Activated naive CD4-positive, alpha-beta T cell treated with Interleukin-2 at 50 U/mL for 16 hours (primary cell): Measurements from ENCODE around the gene ACSL5.
A peak's percentile ranks its signal among the peaks of the same experiment; 100 is the strongest.
"Not testable (repeated sequence)": the region's sequence is repeated elsewhere in the genome, so short reads cannot be mapped to it uniquely, and the experiment has no call there.

Experiments used
- DNase-seq: peaks from one replicate; pipeline ENCODE4 v3.0.0-alpha.2; 2020

The ACSL5 gene

DNA sequence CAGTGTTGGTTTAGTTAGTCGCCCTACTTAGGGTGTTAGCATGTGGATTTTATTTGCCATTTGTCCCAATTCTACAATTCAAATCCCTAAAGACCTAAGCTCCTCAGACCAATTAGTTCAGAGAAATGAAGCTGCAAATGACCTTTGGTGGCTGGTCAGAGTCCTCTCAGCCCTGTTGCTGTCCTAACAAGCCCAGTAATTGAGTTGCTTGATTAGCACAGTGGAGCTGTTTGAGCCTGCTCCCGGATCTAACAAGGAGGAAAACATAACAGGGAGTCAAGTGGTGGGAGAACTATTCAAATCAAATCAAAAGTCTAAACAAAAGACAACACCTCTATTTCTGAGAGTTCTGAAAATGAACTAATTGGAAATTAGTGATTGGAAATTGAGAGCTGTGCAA is 50.7 kb downstream of the ACSL5 start:
- DNase-seq: no peak

- DNase-seq: no peak
These were observed 52.2 kb downstream of the ACSL5 start for GRCh38 chr10:112426111-112426510.

DNA sequence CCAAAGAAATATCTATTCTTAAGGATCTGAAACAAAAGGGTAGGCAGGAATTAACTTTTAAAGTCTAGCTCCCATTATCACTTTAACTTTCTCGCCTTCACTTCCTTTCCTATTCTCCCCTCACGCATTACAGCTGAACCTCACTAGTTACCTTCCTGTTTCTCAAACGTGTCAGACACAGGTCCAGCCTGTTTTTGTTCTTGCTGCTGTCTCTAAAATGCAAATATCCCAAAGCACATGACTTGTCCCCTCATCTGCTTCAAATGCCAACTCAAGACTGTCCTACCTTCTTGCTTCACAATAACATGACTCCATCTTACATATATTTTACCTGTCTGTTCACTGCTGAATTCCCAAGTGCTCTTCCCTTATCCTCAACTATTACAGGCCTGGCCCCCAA is 55.2 kb downstream of the ACSL5 start:
- DNase-seq: no peak

DNA sequence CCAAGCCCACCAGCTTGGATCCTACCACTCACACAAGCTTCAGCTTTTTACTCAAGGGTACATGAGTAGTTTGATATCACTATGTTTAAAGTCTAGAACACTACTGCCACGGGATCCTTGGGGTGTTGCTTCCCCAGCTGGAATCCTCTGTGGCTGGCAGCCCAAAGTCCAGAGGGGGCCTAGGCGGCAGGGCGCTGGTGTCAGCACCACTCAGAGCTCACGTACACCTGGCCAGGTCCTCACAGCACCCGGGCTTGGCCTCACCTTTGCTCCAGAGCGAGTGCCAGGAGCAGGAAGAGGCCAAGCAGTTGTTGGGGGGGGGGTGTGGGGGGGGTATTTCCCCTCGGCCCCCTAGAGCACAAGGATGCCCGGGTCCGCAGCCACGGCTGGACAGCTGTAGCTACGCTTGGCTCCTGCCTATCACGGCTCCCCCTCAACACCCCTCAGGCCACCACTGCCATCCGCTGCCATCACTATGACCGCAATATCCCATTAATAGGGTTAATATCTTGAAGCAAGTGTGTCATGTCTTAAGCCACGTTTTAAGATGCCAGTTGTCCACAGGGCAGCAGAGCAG is 55.8 kb downstream of the ACSL5 start:
- DNase-seq: no peak

GRCh38 chr10:112433136-112433535 is 59.2 kb downstream of the ACSL5 start:
- no peak for DNase-seq

- DNase-seq: no peak
These were observed 61.2 kb downstream of the ACSL5 start for GRCh38 chr10:112434988-112435619.

GRCh38 chr10:112438356-112438755 is 64.4 kb downstream of the ACSL5 start:
- no peak for DNase-seq

DNA sequence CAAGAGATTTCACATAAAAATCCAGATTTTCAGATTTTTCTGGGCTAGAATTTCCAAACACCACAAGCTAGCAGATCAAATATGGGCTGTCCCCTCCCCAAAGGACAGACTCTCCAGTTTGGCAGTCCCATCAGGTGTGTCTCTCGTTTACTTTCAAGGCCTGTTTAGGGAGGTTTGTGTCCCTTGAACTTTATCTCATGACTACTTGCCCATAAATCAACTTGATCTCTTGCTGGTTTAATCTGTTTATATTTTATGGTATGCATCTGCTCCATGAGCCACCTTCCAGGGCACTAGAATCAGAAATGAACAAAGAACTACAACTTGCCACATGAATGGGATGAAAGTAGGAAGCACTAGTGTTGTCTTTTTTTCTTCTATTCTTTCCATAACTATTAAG is 67.6 kb downstream of the ACSL5 start:
- no peak for DNase-seq

GRCh38 chr10:112442063-112442462 is 68.1 kb downstream of the ACSL5 start:
- DNase-seq: no peak

DNA sequence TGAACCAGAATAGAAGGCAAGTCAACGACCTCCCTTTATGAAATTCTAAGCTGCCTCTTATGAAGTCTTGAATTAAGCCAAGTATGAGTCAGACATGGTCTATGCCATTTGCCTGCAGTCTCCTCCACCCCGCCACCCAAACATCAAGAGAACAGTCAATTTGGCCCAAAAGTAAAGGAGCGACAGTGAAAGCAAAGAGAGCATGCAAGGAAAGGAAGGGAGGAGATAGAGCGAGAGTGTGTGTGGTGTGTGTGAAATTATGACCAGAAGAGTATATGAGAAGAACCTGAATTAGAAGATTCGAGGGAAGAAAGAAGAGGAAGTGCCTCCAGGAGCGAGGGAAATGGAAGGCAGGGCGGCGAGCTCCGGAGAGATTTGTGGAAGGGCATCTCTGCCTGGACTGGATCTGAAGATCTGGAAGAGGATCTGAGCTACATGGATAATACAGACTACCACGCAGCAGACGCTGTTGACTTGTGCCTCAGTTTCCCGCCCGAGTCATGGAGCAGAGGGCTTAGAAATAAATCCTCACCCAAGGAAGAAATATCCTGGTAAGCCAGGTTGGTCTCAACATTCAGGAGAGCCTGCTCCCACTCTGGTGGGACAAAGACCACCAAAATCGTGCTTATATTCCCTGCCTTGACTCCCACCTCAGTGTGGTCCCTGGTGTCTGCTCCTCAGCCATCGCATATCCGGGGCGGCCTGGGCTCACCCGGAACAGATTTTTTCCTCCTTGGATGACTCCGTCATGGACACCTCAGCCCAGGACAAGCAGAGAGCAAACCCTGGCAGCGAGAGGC is 72.3 kb downstream of the ACSL5 start:
- peak; percentile 14 for DNase-seq

DNA sequence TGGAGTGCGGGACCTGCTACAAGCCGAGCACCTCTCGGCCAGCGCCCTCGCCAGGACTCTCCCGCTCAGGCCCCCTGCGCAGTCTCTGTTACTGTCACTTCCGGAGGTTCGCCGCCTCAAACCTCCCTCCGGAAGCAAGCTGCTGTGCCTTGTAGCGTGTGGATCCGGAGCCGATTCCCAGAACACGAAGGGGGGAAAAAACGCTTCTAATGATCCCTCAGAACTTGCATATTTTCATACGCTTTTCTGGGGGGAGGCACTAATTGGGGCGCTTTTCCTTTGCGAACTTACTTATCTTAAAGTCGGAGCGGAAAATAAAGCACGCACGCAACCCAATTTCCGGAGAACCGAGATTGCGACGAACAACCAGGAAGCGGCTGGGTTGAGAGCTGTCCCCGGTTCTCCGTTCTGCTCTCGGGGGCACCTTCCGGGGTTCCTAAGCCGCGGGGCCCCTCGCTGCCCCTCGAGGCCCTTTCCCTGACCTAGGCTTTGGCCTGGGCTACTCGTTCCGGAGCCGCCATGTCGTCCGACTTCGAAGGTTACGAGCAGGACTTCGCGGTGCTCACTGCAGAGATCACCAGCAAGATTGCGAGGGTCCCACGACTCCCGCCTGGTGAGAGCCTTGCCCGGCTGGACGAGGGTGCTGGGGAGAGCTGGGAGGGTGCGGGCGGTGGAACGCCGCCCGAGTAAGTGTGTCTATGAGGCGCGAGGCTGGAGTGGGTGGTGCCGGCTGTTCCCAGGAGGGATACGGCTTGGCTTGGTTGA is 73.1 kb downstream of the ACSL5 start, which contains the start of the genes VTI1A and ZDHHC6:
TSS of gene VTI1A (plus strand) at position 361 of the 765 bp plus-strand sequence. CDS start at position 520, 159 bp downstream.
TSS of gene ZDHHC6 (minus strand) at position 60 of the 765 bp plus-strand sequence. CDS start 1,478 bp downstream, outside the sequence.
- DNase-seq: peak; percentile 87

- DNase-seq: no peak
These were observed 73.7 kb downstream of the ACSL5 start for GRCh38 chr10:112447620-112447928.

DNA sequence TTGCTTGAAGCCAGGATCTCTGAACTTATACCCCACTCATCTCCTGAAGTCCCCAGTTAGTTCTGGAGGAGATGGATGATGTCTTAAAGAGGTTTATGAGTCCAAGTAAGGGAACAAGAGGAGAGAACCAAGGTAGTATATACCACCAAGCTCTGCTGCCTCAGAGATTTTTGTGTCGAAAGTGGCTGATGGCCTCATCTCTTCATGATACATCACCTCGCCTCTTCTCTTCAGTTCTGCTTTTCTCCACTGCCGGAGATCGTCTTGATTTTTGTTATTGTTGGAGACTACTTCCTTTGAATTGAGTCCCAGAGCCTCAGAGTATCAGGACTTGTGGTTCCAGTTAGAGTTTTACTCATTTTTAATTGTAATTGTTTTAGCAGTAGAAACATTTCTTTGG is 75.0 kb downstream of the ACSL5 start:
- DNase-seq: no peak

DNA sequence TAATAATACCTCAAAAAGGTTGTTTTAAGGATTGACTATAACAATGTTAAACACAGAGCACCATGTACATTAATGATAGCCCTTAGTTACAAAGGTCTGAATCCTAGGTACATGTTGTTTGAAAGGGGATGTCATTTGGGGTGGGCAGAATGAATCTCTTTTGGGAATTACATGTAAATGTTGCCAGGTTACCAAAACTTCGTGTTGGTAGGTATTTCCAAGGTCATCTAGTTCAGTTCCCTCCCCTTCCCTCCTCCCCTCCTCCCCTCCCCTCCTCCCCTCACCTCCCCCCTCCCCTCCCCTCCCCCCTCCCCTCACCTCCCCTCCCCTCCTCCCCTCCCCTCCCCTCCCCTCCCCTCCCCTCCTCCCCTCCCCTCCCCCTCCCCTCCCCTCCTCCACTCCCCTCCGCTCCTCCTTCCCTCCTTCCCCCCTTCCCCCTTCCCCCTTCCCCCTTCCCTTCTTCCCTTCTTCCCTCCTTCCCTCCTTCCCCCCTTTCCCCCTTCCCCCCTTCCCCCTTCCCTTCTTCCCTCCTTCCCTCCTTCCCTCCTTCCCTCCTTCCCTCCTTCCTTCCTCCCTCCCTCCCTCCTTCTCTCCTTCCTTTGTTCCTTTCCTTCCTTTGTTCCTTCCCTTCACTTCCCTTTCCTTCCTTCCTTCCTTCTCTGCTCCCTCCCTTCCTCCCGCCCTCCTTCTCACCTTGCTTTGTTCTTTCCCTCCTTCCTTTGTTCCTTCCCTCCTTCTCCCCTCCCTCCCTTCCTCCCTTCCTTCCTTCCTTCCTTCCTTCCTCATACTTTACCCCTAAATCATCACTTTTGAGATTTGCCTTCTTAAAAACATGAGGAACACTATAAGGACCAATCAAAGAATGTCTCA is 81.2 kb downstream of the ACSL5 start:
- DNase-seq: no peak

DNA sequence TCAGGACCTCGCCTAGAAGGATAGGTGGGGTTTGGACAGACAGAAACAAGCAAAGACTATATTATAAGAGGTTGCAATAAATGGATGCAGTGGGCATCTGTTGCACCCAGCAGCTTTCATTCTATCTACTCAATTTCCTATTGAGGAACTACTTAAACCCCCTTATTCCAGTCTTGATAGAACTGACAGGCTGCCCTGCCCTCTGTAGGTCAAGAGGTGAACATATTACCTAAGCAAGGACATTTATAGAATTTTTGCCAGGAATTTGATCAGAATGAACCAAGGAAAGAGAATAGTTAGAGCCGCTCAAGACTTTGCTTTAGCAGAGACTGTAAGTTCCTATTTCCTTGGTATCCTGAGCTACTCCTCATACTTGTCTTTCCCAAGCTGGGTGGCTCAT is 82.6 kb downstream of the ACSL5 start:
- no peak for DNase-seq

GRCh38 chr10:112460366-112460765 is 86.5 kb downstream of the ACSL5 start:
- no peak for DNase-seq

DNA sequence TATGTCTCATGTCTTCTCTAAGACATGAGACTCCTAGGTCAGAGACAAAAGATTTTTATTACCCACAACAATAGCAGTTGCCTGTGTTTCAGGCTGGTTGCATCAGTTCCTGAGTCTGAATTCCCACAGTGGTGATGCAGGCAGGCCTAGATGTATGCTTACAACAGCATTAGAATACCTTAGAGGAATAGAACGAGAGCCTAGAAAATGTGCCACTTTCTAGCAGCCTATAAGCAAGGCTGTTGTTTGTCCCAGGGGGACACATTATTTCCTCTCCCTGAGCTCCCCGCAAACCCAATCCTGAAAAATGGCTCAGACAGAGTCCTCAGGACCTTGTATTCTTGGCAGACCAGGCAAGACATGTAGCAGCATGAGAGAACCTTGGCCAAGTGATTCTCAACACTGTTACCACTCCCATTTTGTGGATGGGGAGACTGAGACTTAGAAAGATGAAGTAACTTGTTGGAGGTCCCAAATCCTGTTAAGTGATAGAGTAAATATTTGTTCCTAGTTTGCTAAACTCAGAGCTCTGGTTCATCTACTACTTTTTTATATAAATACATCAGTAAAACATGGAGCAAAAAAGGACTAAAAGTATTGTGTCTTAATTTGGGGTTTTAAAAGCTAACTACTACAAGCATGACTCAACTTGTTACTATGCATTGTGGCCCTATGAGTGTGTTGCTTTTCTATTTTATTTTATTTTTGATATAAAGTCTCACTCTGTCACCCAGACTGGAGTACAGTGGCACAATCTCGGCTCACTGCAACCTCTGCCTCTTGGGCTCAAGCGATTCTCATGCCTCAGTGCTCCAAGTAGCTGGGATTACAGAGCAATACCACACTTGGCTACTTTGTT is 87.3 kb downstream of the ACSL5 start:
- peak; percentile 44 for DNase-seq

- DNase-seq: not testable (repeated sequence)
These were observed 90.2 kb downstream of the ACSL5 start for GRCh38 chr10:112464074-112464473.

DNA sequence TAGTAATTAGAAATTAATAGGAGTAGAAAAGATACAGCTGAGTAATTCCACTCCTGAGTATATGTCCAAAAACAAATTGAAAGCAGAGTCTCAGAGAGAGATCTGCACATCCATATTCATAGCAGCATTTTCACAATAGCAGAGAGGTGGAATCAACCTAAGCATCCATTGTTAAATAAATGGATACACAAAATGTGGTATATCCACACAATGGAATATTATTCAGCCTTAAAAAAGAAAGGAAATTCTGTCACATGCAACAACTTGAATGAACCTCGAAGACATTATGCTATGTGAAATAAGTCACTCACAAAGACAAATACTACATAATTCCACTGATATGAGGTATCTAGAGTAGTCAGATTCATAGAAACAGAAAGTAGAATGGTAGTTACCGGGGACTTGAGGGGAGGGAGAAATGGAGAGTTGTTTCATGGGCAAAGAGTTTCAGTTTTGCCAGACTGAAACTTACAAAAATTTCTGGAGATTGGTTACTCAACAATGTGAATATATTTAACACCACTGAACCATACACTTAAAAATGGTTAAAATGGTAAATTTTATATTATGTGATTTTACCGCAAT is 91.5 kb downstream of the ACSL5 start:
- no peak for DNase-seq

GRCh38 chr10:112466802-112467201 is 92.9 kb downstream of the ACSL5 start:
- no peak for DNase-seq

DNA sequence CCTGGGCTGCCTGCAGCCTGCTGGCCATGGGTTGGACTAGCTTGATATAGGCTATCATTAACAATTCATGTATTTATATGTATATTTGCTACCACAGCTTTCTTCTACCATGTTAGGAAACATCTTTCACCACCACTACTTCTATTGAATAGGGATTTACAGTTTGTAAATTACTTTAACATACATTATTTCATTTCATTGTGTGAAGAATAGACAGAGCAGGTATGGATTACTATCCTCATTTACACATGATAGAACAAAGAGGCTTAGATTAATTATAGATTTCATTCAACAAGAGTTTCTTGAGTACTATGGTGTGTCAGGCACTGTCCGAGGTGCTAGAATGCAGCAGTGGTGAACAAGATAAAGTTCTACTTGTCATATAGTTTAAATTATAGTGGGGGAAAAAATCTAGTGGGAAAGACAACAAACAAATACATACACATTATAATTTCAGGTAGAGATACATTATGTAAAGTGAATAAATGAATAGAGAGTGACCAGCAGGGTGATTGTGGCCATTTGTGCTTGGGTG is 93.7 kb downstream of the ACSL5 start:
- DNase-seq: no peak
